GM12878 (cell line): ENCODE measurements around the gene RAPGEF1. TPM values are rescaled to one million over a fixed set of nuclear protein-coding genes. Genes with fewer than 3 reads are reported as not detected.
A peak's percentile ranks its signal among the peaks of the same experiment; 100 is the strongest.

Experiments used
- CHD2 ChIP-seq: IDR thresholded peaks from 2 replicates; pipeline ENCODE4 v1.6.1; 2011; ENCODE audit warnings: low read depth, low read length, improper control_type of control experiment, borderline replicate concordance
- CREM ChIP-seq: IDR thresholded peaks from 2 replicates; pipeline ENCODE4 v1.6.1; 2014; ENCODE audit warnings: antibody characterized with exemption, low read depth
- CTCF ChIP-seq, 3 experiments: IDR thresholded peaks in 2 of 3; conservative IDR thresholded peaks in 1 of 3; 2 replicates each; pipeline ENCODE4 v1.5.1; 2011; ENCODE audit warnings: low read depth in 3 of 3, low read length in 3 of 3, mild to moderate bottlenecking in 3 of 3, control low read depth in 2 of 3, moderate library complexity in 2 of 3, inconsistent platforms in 1 of 3, mixed read lengths in 1 of 3; ENCODE audit not compliant: control insufficient read depth in 2 of 3, insufficient read depth in 1 of 3; ENCODE audit errors: extremely low read depth in 1 of 3
- E2F8 ChIP-seq: fragments of 450-650 bp; IDR thresholded peaks from 2 replicates; pipeline ENCODE4 v1.6.1; 2018; ENCODE audit warnings: mild to moderate bottlenecking, low read depth, moderate library complexity; ENCODE audit not compliant: partially characterized antibody
- ETV6 ChIP-seq, 2 experiments: fragments of 450-650 bp in 1 of 2; IDR thresholded peaks in 1 of 2; conservative IDR thresholded peaks in 1 of 2; 2 replicates each; pipeline ENCODE4 v1.6.1; 2014; ENCODE audit warnings: antibody characterized with exemption in 1 of 2, borderline replicate concordance in 1 of 2, low read depth in 1 of 2, mild to moderate bottlenecking in 1 of 2, moderate library complexity in 1 of 2
- IRF5 ChIP-seq: fragments of 450-650 bp; IDR thresholded peaks from 2 replicates; pipeline ENCODE4 v1.6.1; 2017; ENCODE audit warnings: borderline replicate concordance
- PAX8 ChIP-seq: fragments of 450-650 bp; IDR thresholded peaks from 2 replicates; pipeline ENCODE4 v1.6.1; 2017; ENCODE audit warnings: mild to moderate bottlenecking, moderate library complexity
- POLR2AphosphoS2 ChIP-seq: IDR thresholded peaks from 2 replicates; pipeline ENCODE4 v1.6.1; 2011; ENCODE audit warnings: low read depth, mild to moderate bottlenecking, low read length, improper control_type of control experiment, moderate library complexity
- PRDM15 ChIP-seq: fragments of 450-650 bp; formaldehyde crosslinking; IDR thresholded peaks from 2 replicates; pipeline ENCODE4 v1.4.0; 2020; ENCODE audit warnings: mild to moderate bottlenecking, moderate library complexity
- RB1 ChIP-seq: fragments of 450-650 bp; formaldehyde crosslinking; IDR thresholded peaks from 2 replicates; pipeline ENCODE4 v1.6.1; 2017; ENCODE audit warnings: mild to moderate bottlenecking, borderline replicate concordance
- SMAD5 ChIP-seq: IDR thresholded peaks from 2 replicates; pipeline ENCODE4 v1.6.1; 2016; ENCODE audit warnings: antibody characterized with exemption, low read depth
- ZNF592 ChIP-seq: fragments of 450-650 bp; IDR thresholded peaks from 2 replicates; pipeline ENCODE4 v1.6.1; 2017; ENCODE audit warnings: mild to moderate bottlenecking, moderate library complexity
- polyA plus RNA-seq, 11 experiments: library from polyadenylated mRNA; depleted of rRNA in 4 of 11; unstranded in 6 of 11; stranded (reverse) in 5 of 11; fragments of >200 nt; fragmentation: Nextera tagmentation in 4 of 11; fragmentation: Illumina TruSeq in 1 of 11; extraction: Ambion mirVana in 4 of 11; extraction: Trizol in 1 of 11; gene quantifications; 1 replicate in 1 of 11; 2 replicates in 10 of 11; pipeline versions ENCODE4 v1.2.1 to v1.2.3, GENCODE V29; 2011 to 2016; ENCODE audit warnings: inconsistent platforms in 2 of 11, missing spikeins in 2 of 11, low read depth in 1 of 11
- total RNA-seq, 4 experiments: library from RNA; depleted of rRNA in 3 of 4; stranded (reverse); fragments of >200 nt in 3 of 4; fragmentation: Illumina TruSeq in 1 of 4; extraction: Trizol in 1 of 4; gene quantifications; 2 replicates each; pipeline versions ENCODE4 v1.2.1 to v1.2.3, GENCODE V29; 2013 to 2021

Gene RAPGEF1
- total and polyA plus RNA-seq, 10 of the 15 experiments (the other 5 are each of a cell fraction or from before 2014, with no cell fraction given), result 0.42 to 113 (median 45.9) TPM

- 0 out of 2 replicates have a peak, but pooled peaks have one; percentile 10 for TF ChIP-seq ZNF592
- peak; percentile 52; the same call in 1 of the 2 replicates for TF ChIP-seq CREM
- TF ChIP-seq PAX8, result no peak
- TF ChIP-seq POLR2AphosphoS2, result peak; percentile 48; the same call in 1 of the 2 replicates
- TF ChIP-seq ETV6 (conservative IDR thresholded peaks at IDR 0.05 in 1 of 2, IDR thresholded peaks at IDR 0.05 in 1 of 2; ENCODE audit: borderline replicate concordance in 1 of 2, low read depth in 1 of 2), result peak in 1 of 2 experiments; percentile 46; a peak in 2 of 4 replicates
- TF ChIP-seq IRF5, result no peak
- TF ChIP-seq RB1, result no peak
- TF ChIP-seq CHD2, result peak; percentile 74
- TF ChIP-seq E2F8, result no peak
- TF ChIP-seq PRDM15, result no peak
- TF ChIP-seq SMAD5, result no peak; the same call in 1 of the 2 replicates
- peak in 2 of 3 experiments; percentile 7 to 12; a peak in 1 of 6 replicates for TF ChIP-seq CTCF (IDR thresholded peaks at IDR 0.05 in 2 of 3, conservative IDR thresholded peaks at IDR 0.05 in 1 of 3; ENCODE audit: control insufficient read depth in 2 of 3, extremely low read depth in 1 of 3, insufficient read depth in 1 of 3, low read depth in 3 of 3, low read length in 3 of 3)
These were observed 118.1 kb downstream of the RAPGEF1 start (continued) for GRCh38 chr9:131621551-131622358.
